OCI-LY7 (cell line): ENCODE results near the gene COX6B1.

Source experiments
- CTCF ChIP-seq: fragments of 200-600 bp; sonication (generic); conservative IDR thresholded peaks from 2 replicates; pipeline ENCODE4 v1.5.1; 2014; ENCODE audit warnings: mild to moderate bottlenecking, antibody characterized with exemption, low read length, moderate library complexity, mixed read lengths
- EZH2phosphoT487 ChIP-seq: fragments of 200-600 bp; sonication (generic); IDR thresholded peaks from 2 replicates; pipeline ENCODE4 v1.6.1; 2018; ENCODE audit warnings: low read depth, borderline replicate concordance, mild to moderate bottlenecking, mixed run types, antibody characterized with exemption, low read length, moderate library complexity, mixed read lengths

GRCh38 chr19:35695895-35696422 is 47.8 kb downstream of the COX6B1 start:
- TF ChIP-seq EZH2phosphoT487 (no peak), CTCF (no peak)
